SKM-1 treated with dmso at 0.1 percent for 144 hours (cell line): ENCODE results near the gene SMARCAL1.

Experiments
- DNase-seq: peaks from one replicate; lab custom pipeline; 2025; ENCODE audit not compliant: unreplicated experiment; lab: John Stamatoyannopoulos, UW

The SMARCAL1 gene

GRCh38 chr2:216392018-216392562, 20.2 kb upstream of the SMARCAL1 start:
- DNase-seq, result no peak

GRCh38 chr2:216392945-216393840, 19.1 kb upstream of the SMARCAL1 start:
- no peak for DNase-seq

GRCh38 chr2:216394881-216395280, 17.4 kb upstream of the SMARCAL1 start:
- no peak for DNase-seq

- no peak for DNase-seq
Observed at GRCh38 chr2:216399621-216400020, 12.7 kb upstream of the SMARCAL1 start.

GRCh38 chr2:216402751-216403150, 9.5 kb upstream of the SMARCAL1 start:
- DNase-seq, result no peak

GRCh38 chr2:216404010-216404618, 8.2 kb upstream of the SMARCAL1 start:
- peak; percentile 12 for DNase-seq

GRCh38 chr2:216405588-216405987, 6.7 kb upstream of the SMARCAL1 start:
- no peak for DNase-seq

- DNase-seq, result no peak
Observed at GRCh38 chr2:216406826-216407225, 5.5 kb upstream of the SMARCAL1 start.

- DNase-seq, result no peak
Observed at GRCh38 chr2:216408426-216409290, 3.6 kb upstream of the SMARCAL1 start.

- no peak for DNase-seq
Observed at GRCh38 chr2:216410550-216410949, 1.7 kb upstream of the SMARCAL1 start.

- DNase-seq, result no peak
Observed at GRCh38 chr2:216413882-216414281, 1.6 kb downstream of the SMARCAL1 start.

- DNase-seq, result no peak
Observed at GRCh38 chr2:216414772-216415319, 2.6 kb downstream of the SMARCAL1 start.

- DNase-seq, result no peak
Observed at GRCh38 chr2:216415541-216415940, 3.3 kb downstream of the SMARCAL1 start.

GRCh38 chr2:216416571-216417307, 4.5 kb downstream of the SMARCAL1 start:
- no peak for DNase-seq

GRCh38 chr2:216418981-216419380, 6.7 kb downstream of the SMARCAL1 start:
- no peak for DNase-seq

GRCh38 chr2:216420367-216421101, 8.2 kb downstream of the SMARCAL1 start:
- DNase-seq, result no peak

- no peak for DNase-seq
Observed at GRCh38 chr2:216423071-216423470, 10.8 kb downstream of the SMARCAL1 start.

- DNase-seq, result no peak
Observed at GRCh38 chr2:216424274-216424673, 12.0 kb downstream of the SMARCAL1 start.

- DNase-seq, result no peak
Observed at GRCh38 chr2:216425008-216425787, 12.9 kb downstream of the SMARCAL1 start.
